Prostate gland (tissue), 2 donors: ENCODE data around the gene NCOA7.

ENCODE experiments used
- CTCF ChIP-seq, 4 experiments: fragments of 200-600 bp in 2 of 4; fragments of 450-650 bp in 2 of 4; sonication (generic) in 2 of 4; IDR thresholded peaks; 1 replicate in 3 of 4; 2 replicates in 1 of 4; pipeline ENCODE4 v1.5.1; 2016 to 2019; ENCODE audit warnings: antibody characterized with exemption in 4 of 4, mild to moderate bottlenecking in 2 of 4, moderate library complexity in 2 of 4
- POLR2AphosphoS5 ChIP-seq: sonication (generic); formaldehyde crosslinking; IDR thresholded peaks from one replicate; pipeline ENCODE4 v1.6.1; 2017; ENCODE audit warnings: antibody characterized with exemption

- no peak for TF ChIP-seq CTCF (IDR thresholded peaks at IDR 0.05)
- TF ChIP-seq POLR2AphosphoS5, result no peak
Measured at GRCh38 chr6:125886021-125886420, 95.3 kb downstream of the NCOA7 start.
